OCI-LY1 (cell line): ENCODE measurements around the gene F7.

Experiments
- H2AFZ ChIP-seq: fragments of 200-600 bp; sonication (generic), shearing (Covaris generic); 2 replicates; pipeline ENCODE4 v1.6.0; 2014; ENCODE audit warnings: antibody characterized with exemption, mild to moderate bottlenecking, low read length
- H3F3A ChIP-seq: fragments of 200-600 bp; sonication (generic), shearing (Covaris generic); 2 replicates; pipeline ENCODE4 v1.6.0; 2014; ENCODE audit warnings: mild to moderate bottlenecking, antibody characterized with exemption, low read length, moderate library complexity; ENCODE audit not compliant: insufficient read depth
- H3K27ac ChIP-seq: fragments of 200-600 bp; sonication (generic); 2 replicates; pipeline ENCODE4 v1.5.1; 2014; ENCODE audit warnings: low read length, mixed run types, mild to moderate bottlenecking, low read depth; ENCODE audit not compliant: poor library complexity, severe bottlenecking
- H3K27me3 ChIP-seq: fragments of 200-600 bp; sonication (generic); 2 replicates; pipeline ENCODE4 v1.6.0; 2014; ENCODE audit warnings: antibody characterized with exemption, mild to moderate bottlenecking, low read length, moderate library complexity; ENCODE audit not compliant: insufficient read depth
- H3K36me3 ChIP-seq: fragments of 200-600 bp; sonication (generic); 2 replicates; pipeline ENCODE4 v1.6.1; 2014; ENCODE audit warnings: mild to moderate bottlenecking, antibody characterized with exemption, low read length, moderate library complexity, mixed read lengths; ENCODE audit not compliant: insufficient read depth
- H3K4me1 ChIP-seq: fragments of 200-600 bp; sonication (generic); 2 replicates; pipeline ENCODE4 v1.5.1; 2014; ENCODE audit warnings: mild to moderate bottlenecking, low read length, moderate library complexity; ENCODE audit not compliant: insufficient read depth, severe bottlenecking
- H3K4me2 ChIP-seq: fragments of 200-600 bp; sonication (generic), shearing (Covaris generic); 2 replicates; pipeline ENCODE4 v1.6.1; 2014; ENCODE audit warnings: low read length
- H3K4me3 ChIP-seq: fragments of 200-600 bp; sonication (generic); 2 replicates; pipeline ENCODE4 v1.5.1; 2014; ENCODE audit warnings: low read length, low read depth, mild to moderate bottlenecking, mixed read lengths; ENCODE audit not compliant: poor library complexity, severe bottlenecking
- H3K79me2 ChIP-seq: fragments of 200-600 bp; shearing (Covaris generic); 2 replicates; pipeline ENCODE4 v1.6.1; 2016; ENCODE audit warnings: mixed run types, low read length, mixed read lengths; ENCODE audit not compliant: insufficient read depth
- H3K9ac ChIP-seq: fragments of 200-600 bp; sonication (generic), shearing (Covaris generic); 2 replicates; pipeline ENCODE4 v1.6.1; 2014; ENCODE audit warnings: mild to moderate bottlenecking, low read length, mixed read lengths
- H3K9me2 ChIP-seq: fragments of 200-600 bp; sonication (generic), shearing (Covaris generic); 2 replicates; pipeline ENCODE4 v1.6.1; 2014; ENCODE audit warnings: low read depth, mild to moderate bottlenecking, low read length, mixed read lengths
- H3K9me3 ChIP-seq: fragments of 200-600 bp; shearing (Covaris generic); 2 replicates; pipeline ENCODE4 v1.6.1; 2014; ENCODE audit warnings: low read length, mixed read lengths
- H4K20me1 ChIP-seq: fragments of 200-600 bp; sonication (generic), shearing (Covaris generic); 2 replicates; pipeline ENCODE4 v1.6.0; 2016; ENCODE audit warnings: mild to moderate bottlenecking, low read length; ENCODE audit not compliant: insufficient read depth
- EZH2 ChIP-seq: fragments of 200-600 bp; sonication (generic), shearing (Covaris generic); IDR thresholded peaks from 2 replicates; pipeline ENCODE4 v1.8.0; 2017; ENCODE audit warnings: borderline replicate concordance, mixed run types, mild to moderate bottlenecking, antibody characterized with exemption, low read length, moderate library complexity, mixed read lengths
- TF ChIP-seq, protein P1 (sequence below): fragments of 200-600 bp; sonication (generic), shearing (Covaris generic); IDR thresholded peaks from 2 replicates; pipeline ENCODE4 v1.5.1; 2017; ENCODE audit warnings: mild to moderate bottlenecking, antibody characterized with exemption, low read length, moderate library complexity, mixed read lengths

The F7 gene

DNA sequence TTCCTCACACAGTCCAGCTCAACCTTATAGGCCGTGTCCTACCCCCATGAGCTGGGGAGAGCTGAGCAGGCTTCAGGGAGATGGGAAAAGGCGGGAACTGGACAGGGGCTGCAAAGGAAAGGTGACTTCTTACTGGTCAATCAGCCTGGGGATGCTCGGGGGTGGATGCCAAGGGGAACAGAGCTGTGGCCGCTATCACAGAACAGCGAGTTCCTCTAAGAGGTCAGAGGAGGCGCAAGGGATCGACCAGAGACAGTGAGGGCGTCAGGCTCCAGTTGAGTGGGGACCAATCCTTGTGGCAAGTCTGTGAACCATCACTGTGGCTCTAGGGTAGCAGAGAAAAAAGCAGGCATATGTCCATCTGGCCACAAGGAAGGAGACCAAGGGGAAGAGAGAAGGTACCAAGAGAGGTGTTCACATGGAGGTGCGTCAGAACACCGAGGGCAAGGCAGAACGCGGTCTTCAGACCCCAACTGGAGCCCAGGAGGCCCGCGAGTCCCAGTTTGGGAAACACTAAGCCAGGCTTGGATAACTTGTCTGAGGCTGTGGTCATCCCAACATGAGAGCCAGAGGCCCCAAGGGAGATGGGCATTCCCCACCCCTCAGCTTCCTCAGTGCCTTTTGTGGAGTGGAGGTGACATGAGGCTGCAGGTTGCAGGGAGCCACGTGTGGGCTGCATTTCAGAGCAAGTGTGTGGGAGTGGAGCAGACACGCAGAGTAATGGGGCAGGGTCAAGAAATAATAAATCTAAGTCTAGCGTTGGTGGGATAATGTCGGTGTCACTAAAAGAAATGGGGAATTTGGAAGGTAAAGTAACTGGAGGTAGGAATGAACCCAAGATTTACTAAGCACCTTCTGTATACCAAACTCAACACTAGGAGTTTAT, 20.9 kb downstream of the F7 start:
- Histone ChIP-seq H3K9ac (no peak overlapping the region), H3K4me2 (no peak overlapping the region), H3K27me3 (no peaks in the 10 kb centered on the region; the same call in 1 of the 2 replicates), H3F3A (no peaks in the 10 kb centered on the region), H3K9me2 (no peaks in the 10 kb centered on the region), H3K9me3 (no peaks in the 10 kb centered on the region), H4K20me1 (no peaks in the 10 kb centered on the region), H3K36me3 (no peaks in the 10 kb centered on the region), H3K4me1 (no peaks in the 10 kb centered on the region), H3K4me3 (no peak overlapping the region), H3K27ac (no peak overlapping the region), H3K79me2 (no peaks in the 10 kb centered on the region), H2AFZ (no peak overlapping the region)
- TF ChIP-seq EZH2, result no peak
- TF ChIP-seq, protein P1, sequence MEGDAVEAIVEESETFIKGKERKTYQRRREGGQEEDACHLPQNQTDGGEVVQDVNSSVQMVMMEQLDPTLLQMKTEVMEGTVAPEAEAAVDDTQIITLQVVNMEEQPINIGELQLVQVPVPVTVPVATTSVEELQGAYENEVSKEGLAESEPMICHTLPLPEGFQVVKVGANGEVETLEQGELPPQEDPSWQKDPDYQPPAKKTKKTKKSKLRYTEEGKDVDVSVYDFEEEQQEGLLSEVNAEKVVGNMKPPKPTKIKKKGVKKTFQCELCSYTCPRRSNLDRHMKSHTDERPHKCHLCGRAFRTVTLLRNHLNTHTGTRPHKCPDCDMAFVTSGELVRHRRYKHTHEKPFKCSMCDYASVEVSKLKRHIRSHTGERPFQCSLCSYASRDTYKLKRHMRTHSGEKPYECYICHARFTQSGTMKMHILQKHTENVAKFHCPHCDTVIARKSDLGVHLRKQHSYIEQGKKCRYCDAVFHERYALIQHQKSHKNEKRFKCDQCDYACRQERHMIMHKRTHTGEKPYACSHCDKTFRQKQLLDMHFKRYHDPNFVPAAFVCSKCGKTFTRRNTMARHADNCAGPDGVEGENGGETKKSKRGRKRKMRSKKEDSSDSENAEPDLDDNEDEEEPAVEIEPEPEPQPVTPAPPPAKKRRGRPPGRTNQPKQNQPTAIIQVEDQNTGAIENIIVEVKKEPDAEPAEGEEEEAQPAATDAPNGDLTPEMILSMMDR, result no peak

DNA sequence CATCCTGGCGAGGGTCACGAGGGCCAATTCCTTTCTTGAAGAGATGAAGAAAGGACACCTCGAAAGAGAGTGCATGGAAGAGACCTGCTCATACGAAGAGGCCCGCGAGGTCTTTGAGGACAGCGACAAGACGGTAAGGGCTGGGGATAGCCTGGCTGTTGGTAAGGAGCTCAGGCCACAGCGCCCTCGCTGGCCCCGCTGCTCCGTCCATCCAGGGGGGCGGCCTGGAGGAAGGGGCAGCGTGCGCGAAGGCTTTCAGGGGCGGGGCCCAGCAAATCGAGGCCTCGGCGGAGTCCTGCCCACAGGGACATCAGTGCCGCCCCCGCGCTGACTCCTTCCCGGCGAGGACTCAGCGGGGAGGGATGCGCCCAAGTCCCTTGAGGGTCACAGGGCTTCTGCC, 23.9 kb downstream of the F7 start:
- H3K9ac ChIP-seq, result no peak overlapping the region
- no peaks in the 10 kb centered on the region for H3K9me3 ChIP-seq
- H3K4me1 ChIP-seq, result no peaks in the 10 kb centered on the region
- no peak overlapping the region for H3K27ac ChIP-seq
- TF ChIP-seq EZH2, result no peak
- TF ChIP-seq, protein P1, result no peak
- no peak overlapping the region for H3K4me3 ChIP-seq
- H3K27me3 ChIP-seq, result no peaks in the 10 kb centered on the region; the same call in 1 of the 2 replicates
- no peaks in the 10 kb centered on the region for H3K9me2 ChIP-seq
- H3K36me3 ChIP-seq, result no peaks in the 10 kb centered on the region
- H4K20me1 ChIP-seq, result no peaks in the 10 kb centered on the region
- no peak overlapping the region for H2AFZ ChIP-seq
- H3K4me2 ChIP-seq, result no peak overlapping the region
- H3F3A ChIP-seq, result no peaks in the 10 kb centered on the region
- H3K79me2 ChIP-seq, result no peaks in the 10 kb centered on the region

DNA sequence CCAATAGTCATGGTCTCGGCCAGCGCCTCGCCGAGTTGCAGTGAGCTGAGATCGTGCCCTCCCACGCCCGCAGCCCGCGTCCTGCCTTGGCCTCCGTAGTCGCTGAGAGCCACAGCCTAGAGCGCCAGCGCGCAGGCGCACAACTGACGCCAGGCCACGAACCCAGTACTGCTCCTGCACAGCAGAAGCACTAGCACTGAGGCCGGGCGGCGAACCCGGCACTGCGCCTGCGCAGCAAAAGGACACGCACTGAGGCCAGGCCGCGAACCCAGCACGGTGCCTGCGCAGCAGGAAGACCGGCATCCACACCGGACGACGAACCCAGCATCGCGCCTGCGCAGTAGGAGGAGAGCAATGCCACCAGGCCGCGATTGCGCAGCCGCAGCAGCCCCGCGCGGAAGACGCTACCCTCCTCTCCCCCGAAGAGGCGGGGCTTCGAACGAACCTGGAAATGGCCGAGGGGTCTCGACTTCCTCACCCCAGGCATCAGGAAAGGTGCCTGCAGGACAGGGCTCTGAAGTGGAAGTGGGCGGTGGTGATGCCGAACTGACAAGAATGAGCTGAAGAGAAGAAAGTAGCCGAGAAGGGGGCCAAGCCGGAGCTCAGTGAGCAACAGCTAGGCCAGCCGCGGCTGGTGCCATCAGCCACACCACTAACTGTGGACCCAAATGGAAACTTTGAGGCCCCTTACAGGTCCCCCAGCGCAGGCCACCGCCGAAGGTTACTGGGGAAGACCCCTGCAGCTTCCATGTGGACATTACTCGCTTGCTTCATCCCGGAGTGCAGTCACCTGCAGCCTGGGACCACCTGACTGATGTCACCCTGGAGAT, 24.5 kb downstream of the F7 start:
- no peaks in the 10 kb centered on the region for H3K9me3 ChIP-seq
- TF ChIP-seq EZH2, result no peak
- TF ChIP-seq, protein P1, result no peak
- no peaks in the 10 kb centered on the region for H3K9me2 ChIP-seq
- no peak overlapping the region for H3K9ac ChIP-seq
- H3K36me3 ChIP-seq, result no peaks in the 10 kb centered on the region
- no peak overlapping the region for H2AFZ ChIP-seq
- H4K20me1 ChIP-seq, result no peaks in the 10 kb centered on the region
- no peaks in the 10 kb centered on the region for H3F3A ChIP-seq
- H3K27me3 ChIP-seq, result no peaks in the 10 kb centered on the region; the same call in 1 of the 2 replicates
- H3K4me1 ChIP-seq, result no peaks in the 10 kb centered on the region
- H3K4me3 ChIP-seq, result no peak overlapping the region
- H3K4me2 ChIP-seq, result no peak overlapping the region
- no peaks in the 10 kb centered on the region for H3K79me2 ChIP-seq
- H3K27ac ChIP-seq, result no peak overlapping the region
